ENCODE results near the gene RAB11FIP4. TPM values are rescaled to one million over a fixed set of nuclear protein-coding genes. Genes with fewer than 3 reads are reported as not detected.
A peak's percentile ranks its signal among the peaks of the same experiment; 100 is the strongest.

Gene RAB11FIP4
- total and polyA plus RNA-seq, 2 donors (not counting 3 experiments of a cell fraction or from before 2014, with no cell fraction given): 0.08 to 0.38 TPM

- intact Hi-C loops (cut with micrococcal nuclease): no loop called here
- POLR2A ChIA-PET: no interaction called here
- FAIRE-seq (no peak), DNase-seq (ENCODE audit: low read depth, low spot score) (no peak)
- no peaks in the 10 kb centered on the region for H3K79me2 ChIP-seq (ENCODE audit: control insufficient read depth, insufficient read depth, low read length)
- peaks cover 3% of the 10 kb centered on the region for H3K4me1 ChIP-seq (ENCODE audit: control insufficient read depth, extremely low read depth, insufficient read depth, low read length)
- no peaks in the 10 kb centered on the region for H3K9me1 ChIP-seq (replicated peaks; ENCODE audit: control insufficient read depth, extremely low read depth, insufficient read depth, low read length)
- H3K4me2 ChIP-seq (ENCODE audit: insufficient read depth, low read length): peak overlapping the region; percentile 79
- CTCF ChIA-PET: interaction anchor here (0.6 to 1.9 kb wide), 3 partner anchors 13 to 375 kb away, joined by 3 to 9 read pairs (median 3); no protein-coding TSS in a partner anchor
- no peaks in the 10 kb centered on the region for H3K36me3 ChIP-seq (ENCODE audit: control insufficient read depth in 2 of 2, extremely low read depth in 1 of 2, insufficient read depth in 2 of 2, low read length in 2 of 2)
- no peak overlapping the region for H3K9ac ChIP-seq (replicated peaks; ENCODE audit: extremely low read depth, insufficient read depth, low read length)
- H2AFZ ChIP-seq (ENCODE audit: low read depth, low read length): no peak overlapping the region
- peaks cover 0 to 2% of the 10 kb centered on the region in 2 experiments for H3K27me3 ChIP-seq (ENCODE audit: control insufficient read depth in 2 of 2, insufficient read depth in 2 of 2, low read length in 2 of 2)
- no TSS peak for BruUV-seq (replicated peaks)
- no peak overlapping the region for H3K27ac ChIP-seq (ENCODE audit: insufficient read depth, low read depth, low read length)
- no peaks in the 10 kb centered on the region for H3K9me3 ChIP-seq (replicated peaks; ENCODE audit: control insufficient read depth, insufficient read depth, low read length)
- TF ChIP-seq FOS (IDR thresholded peaks at IDR 0.05; ENCODE audit: borderline replicate concordance, insufficient read depth, low read length): no peak
- TF ChIP-seq POLR2AphosphoS5 (IDR thresholded peaks at IDR 0.05; ENCODE audit: insufficient read depth, low read depth, low read length): no peak
- TF ChIP-seq POLR2A (IDR thresholded peaks at IDR 0.05; ENCODE audit: low read depth, low read length): no peak
- no peak for TF ChIP-seq JUN (IDR thresholded peaks at IDR 0.05; ENCODE audit: borderline replicate concordance, insufficient read depth, insufficient read length, low read depth)
- no peak for TF ChIP-seq EZH2 (IDR thresholded peaks at IDR 0.05; ENCODE audit: borderline replicate concordance, low read depth, low read length, severe bottlenecking)
- TF ChIP-seq MAX (IDR thresholded peaks at IDR 0.05; ENCODE audit: insufficient read depth, insufficient read length): no peak
- TF ChIP-seq GATA2 (IDR thresholded peaks at IDR 0.05; ENCODE audit: insufficient read depth, insufficient read length, low read depth, low read length): no peak
- no peak for TF ChIP-seq CTCF (IDR thresholded peaks at IDR 0.05; ENCODE audit: extremely low read depth in 1 of 2, insufficient read depth in 1 of 2, low read depth in 1 of 2, low read length in 2 of 2)
- TF ChIP-seq MYC (IDR thresholded peaks at IDR 0.05; ENCODE audit: low read depth, low read length): no peak
- dilution Hi-C loops (cut with MboI; ENCODE audit: extremely low pct_ligation_motif_present, low sequenced_read_pairs): no loop called here
- peak overlapping the region in 1 of 3 experiments; percentile 54 for H3K4me3 ChIP-seq (replicated peaks in 1 of 3; ENCODE audit: insufficient read depth in 1 of 3, low read depth in 1 of 3, low read length in 3 of 3)
- H4K20me1 ChIP-seq (replicated peaks; ENCODE audit: control insufficient read depth, extremely low read depth, insufficient read depth, low read length): no peaks in the 10 kb centered on the region
Observed at GRCh38 chr17:31548709-31549108, 157.2 kb downstream of the RAB11FIP4 start.
